ENCODE measurements around the gene KRTAP6-3.

KRTAP6-3 gene

DNA sequence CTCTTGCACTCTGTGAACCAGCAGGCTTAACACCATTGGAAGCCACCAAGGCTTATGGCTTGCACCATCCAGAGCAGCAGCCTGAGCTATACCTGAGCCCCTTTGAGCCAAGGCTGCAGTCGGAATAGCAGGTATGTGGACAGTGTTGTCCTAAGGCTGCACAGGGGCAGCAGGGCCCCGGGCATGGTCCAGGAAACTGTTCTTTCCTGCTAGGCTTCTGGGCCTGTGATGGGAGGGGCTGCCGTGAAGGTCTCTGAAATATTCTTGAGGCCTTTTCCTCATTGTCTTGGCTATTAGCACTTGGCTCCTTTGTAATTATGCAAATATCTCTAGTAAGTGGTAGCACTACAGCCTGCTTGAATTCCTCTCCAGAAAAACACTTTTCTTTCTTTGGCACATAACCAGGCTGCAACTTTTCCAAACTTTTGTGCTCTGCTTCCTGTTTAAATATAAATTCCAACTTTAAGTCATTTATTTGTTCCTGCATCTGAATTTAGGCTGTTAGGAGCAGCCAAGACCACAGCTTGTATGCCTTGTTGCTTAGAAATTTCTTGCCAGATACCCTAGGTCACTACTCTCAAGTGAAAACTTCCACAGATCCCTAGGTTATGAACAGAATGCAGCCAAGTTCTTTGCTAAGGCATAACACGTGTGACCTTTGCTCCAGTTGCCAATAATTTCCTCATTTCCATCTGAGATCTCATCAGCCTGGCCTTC is 33.4 kb downstream of the KRTAP6-3 start:
- DNase-seq (ENCODE audit: low read depth, low spot score) = no peak

DNA sequence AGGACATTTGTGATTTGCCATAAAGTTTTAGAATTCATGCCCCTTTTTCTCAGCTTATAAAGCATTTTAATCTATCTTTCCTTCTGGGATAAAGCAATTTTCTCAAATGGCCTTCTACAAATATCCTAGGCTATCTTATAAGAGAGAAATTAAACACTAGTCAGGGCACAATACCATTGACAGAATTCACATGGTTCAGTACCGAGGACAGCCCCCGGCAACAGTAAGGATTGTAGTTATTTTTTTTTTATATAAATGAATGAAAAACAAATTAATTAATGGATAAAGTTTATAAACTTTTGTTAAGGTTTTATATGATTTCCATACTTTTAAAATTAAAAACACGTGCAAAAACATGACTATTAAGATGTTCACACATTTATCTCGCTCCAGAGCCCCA is 35.9 kb downstream of the KRTAP6-3 start:
- DNase-seq (ENCODE audit: low read depth, low spot score) = no peak

DNA sequence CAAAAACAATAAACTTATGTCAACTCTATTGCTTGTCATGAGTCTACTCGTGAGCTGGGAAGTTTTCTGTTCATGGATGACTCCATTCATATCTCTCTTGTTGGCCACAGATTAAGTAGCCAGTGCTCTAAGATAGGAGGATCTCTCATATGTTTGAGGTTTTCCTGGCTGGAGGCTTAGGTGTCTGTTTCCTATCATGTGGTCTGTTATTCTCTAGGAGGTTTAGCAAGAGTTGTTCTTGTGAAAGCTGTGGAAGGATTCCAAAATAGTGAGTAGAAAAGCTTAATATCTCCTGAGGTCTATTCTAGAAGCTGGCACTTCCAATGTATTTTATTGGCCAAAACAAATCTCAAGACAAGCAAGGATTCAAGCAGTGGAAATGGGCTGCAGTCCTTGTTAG is 37.0 kb downstream of the KRTAP6-3 start:
- DNase-seq (ENCODE audit: low read depth, low spot score) = no peak

DNA sequence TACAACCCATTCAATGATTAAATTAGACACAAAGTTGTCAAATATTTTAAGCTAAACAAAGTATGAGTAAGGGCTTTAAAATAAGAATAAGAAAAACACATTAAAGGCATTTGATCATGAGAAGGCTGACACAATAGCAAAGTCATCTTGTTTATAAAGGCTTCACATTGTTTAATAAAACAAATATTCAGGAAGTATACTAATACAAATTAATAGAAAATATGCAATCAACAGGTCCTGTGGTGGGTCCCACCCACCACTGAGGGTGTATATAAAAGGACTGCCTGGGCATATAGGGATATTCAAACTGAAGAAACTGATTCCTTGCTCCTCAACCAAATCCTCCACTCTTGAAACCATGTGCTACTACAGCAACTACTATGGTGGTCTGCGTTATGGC is 42.7 kb downstream of the KRTAP6-3 start, which contains the start of gene KRTAP20-2:
TSS of gene KRTAP20-2 (plus strand) at position 301 of the 400 bp plus-strand sequence. CDS start at position 359, 58 bp downstream.
- no peak for DNase-seq (ENCODE audit: low read depth, low spot score)

DNA sequence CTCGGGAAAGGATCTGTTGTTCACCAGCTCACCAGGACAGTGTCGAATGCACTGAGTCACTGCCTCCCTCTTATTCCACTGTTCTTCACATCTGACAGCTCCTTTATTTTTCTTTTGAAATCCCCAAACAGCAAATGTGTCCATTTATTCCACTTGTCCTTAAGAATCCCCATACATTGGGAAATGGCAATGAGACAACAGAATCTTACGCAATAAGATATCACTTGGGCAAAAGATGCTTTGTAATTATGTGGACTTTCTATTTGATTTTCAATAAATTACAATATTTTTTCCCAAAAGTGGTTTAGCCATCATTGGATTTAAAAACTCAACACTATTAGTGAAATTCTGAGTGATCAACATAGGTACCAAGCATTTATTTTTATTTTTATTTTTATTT is 46.4 kb downstream of the KRTAP6-3 start:
- no peak for DNase-seq (ENCODE audit: low read depth, low spot score)

DNA sequence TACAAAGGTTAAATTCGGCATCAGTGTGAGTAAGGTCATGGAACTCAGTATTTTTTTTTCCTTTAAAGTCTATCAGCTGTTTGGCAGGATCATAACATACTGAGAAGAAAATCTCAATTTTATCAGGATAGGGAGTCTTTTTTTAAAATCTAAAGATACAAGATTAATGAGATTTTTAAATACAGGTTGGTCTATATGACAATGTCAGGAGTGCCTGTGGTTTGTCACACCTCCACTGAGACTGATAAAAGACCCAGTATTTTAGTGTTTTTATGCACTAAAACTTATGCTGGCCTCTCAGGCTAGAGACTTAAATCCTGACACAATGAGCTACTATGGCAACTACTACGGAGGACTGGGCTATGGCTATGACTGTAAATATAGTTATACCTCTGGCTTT is 50.3 kb downstream of the KRTAP6-3 start, which contains the start of gene KRTAP20-3:
TSS of gene KRTAP20-3 (plus strand) at position 301 of the 400 bp plus-strand sequence.
- no peak for DNase-seq (ENCODE audit: low read depth, low spot score)

All from activated naive CD8-positive, alpha-beta T cell treated with anti-CD3 and anti-CD28 coated beads, Interleukin-2, amount 50 U/mL, for 16 hours (primary cell).